HL-60 (cell line): ENCODE results near the gene KPNA5.

Source experiments
- CTCF ChIP-seq: IDR thresholded peaks from one replicate; pipeline ENCODE4 v1.5.1; 2011; ENCODE audit warnings: low read length, control low read depth, inconsistent platforms; ENCODE audit not compliant: insufficient read depth
- POLR2AphosphoS5 ChIP-seq: IDR thresholded peaks from 2 replicates; pipeline ENCODE4 v1.6.1; 2012; ENCODE audit warnings: low read depth

- TF ChIP-seq CTCF (no peak), POLR2AphosphoS5 (no peak)
Measured at GRCh38 chr6:116764961-116765841, 84.2 kb downstream of the KPNA5 start, which contains the start of gene FAM162B.
